ENCODE data around the gene CDK2AP2.

Gene CDK2AP2

GRCh38 chr11:67504950-67505581, 2.9 kb downstream of the CDK2AP2 start, which contains the start of gene PITPNM1:
Gene PITPNM1 (minus strand): TSS chr11:67505363. CDS start chr11:67504180, 1,183 bp downstream.
- ChIA-PET CTCF (interaction anchor here (0.6 to 1.7 kb wide), 9 partner anchors 14 to 160 kb away, joined by 3 to 14 read pairs (median 5); partner anchors contain the start of genes AIP, PPP1CA and RAD9A), POLR2A (interaction anchor here (0.7 kb wide), 1 partner anchor 107 kb away, joined by 3 read pairs; no protein-coding TSS in a partner anchor)
- H3K4me3 ChIP-seq (ENCODE audit: low read depth, low read length), result peak within 1 kb of the TSS; percentile 76
- no peak for DNase-seq (ENCODE audit: low read depth, low spot score)
- no peak for TF ChIP-seq CTCF (IDR thresholded peaks at IDR 0.05; ENCODE audit: insufficient read depth, low read length, missing control alignments)

- no peak for DNase-seq (ENCODE audit: low read depth, low spot score)
- peak overlapping the region; percentile 76 for H3K4me3 ChIP-seq (ENCODE audit: low read depth, low read length)
- ChIA-PET CTCF (interaction anchor here (1.2 to 1.6 kb wide), 2 partner anchors 21 to 150 kb away, joined by 4 to 5 read pairs; partner anchors contain the start of gene AIP), POLR2A (interaction anchor here (0.7 kb wide), 2 partner anchors 103 to 106 kb away, joined by 3 read pairs; partner anchors contain the start of gene PPP1CA)
- no peak for TF ChIP-seq CTCF (IDR thresholded peaks at IDR 0.05; ENCODE audit: insufficient read depth, low read length, missing control alignments)
Observed at GRCh38 chr11:67504005-67504949, 3.7 kb downstream of the CDK2AP2 start.

GRCh38 chr11:67503119-67504004, 4.6 kb downstream of the CDK2AP2 start:
- CTCF ChIA-PET, result interaction anchor here (1.0 kb wide), 1 partner anchor 102 kb away, joined by 4 read pairs; the partner anchor contains the start of gene PPP1CA
- H3K4me3 ChIP-seq (ENCODE audit: low read depth, low read length), result peak overlapping the region; percentile 76
- POLR2A ChIA-PET, result no interaction called here
- TF ChIP-seq CTCF (IDR thresholded peaks at IDR 0.05; ENCODE audit: insufficient read depth, low read length, missing control alignments), result no peak
- DNase-seq (ENCODE audit: low read depth, low spot score), result no peak

DNA sequence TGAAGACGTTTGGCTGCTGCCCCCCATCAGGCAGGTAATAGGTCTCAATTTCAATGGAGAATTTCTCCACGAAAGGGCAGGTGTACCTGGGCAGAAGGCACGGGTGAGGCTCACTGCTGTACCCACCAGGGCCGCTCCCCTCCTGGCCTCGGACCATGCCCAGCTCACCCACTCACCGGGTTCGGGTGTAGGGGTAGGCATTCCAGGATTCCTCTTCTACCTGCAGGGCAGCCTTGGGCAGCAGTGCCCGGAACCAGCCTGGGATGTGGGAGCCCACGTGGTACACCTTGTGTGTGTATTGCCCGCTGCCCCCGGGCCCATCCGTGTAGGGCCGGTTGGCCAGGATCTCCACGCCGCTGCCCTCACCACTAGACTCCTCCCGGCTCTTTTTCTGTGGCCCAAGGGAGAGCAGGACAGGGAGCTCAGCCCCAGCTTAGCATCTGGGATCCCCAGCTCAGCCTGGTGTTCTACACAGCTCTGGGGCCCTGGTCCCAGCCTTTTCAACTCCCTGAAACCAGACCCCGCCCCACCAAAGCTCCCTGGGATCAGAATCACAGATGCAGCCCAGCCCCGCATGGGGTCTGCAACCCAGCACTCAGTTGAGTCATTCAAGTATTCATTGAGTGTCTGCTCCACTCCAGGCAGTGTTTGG, 5.5 kb downstream of the CDK2AP2 start:
- no peak for DNase-seq (ENCODE audit: low read depth, low spot score)
- ChIA-PET POLR2A (no interaction called here), CTCF (interaction anchor here (1.0 kb wide), 1 partner anchor 101 kb away, joined by 4 read pairs; the partner anchor contains the start of gene PPP1CA)
- no peak overlapping the region for H3K4me3 ChIP-seq (ENCODE audit: low read depth, low read length)
- TF ChIP-seq CTCF (IDR thresholded peaks at IDR 0.05; ENCODE audit: insufficient read depth, low read length, missing control alignments), result no peak

- ChIA-PET POLR2A (no interaction called here), CTCF (interaction anchor here (1.2 kb wide), 1 partner anchor 239 kb away, joined by 3 read pairs; no protein-coding TSS in a partner anchor)
- no peak for TF ChIP-seq CTCF (IDR thresholded peaks at IDR 0.05; ENCODE audit: insufficient read depth, low read length, missing control alignments)
- no peak overlapping the region for H3K4me3 ChIP-seq (ENCODE audit: low read depth, low read length)
- no peak for DNase-seq (ENCODE audit: low read depth, low spot score)
Observed at GRCh38 chr11:67501854-67502253, 6.1 kb downstream of the CDK2AP2 start.

Measured in AG04449 (cell line).